ENCODE results near the gene MS4A15. TPM values are rescaled to one million over a fixed set of nuclear protein-coding genes. Genes with fewer than 3 reads are reported as not detected.

The MS4A15 gene
- total and polyA plus RNA-seq, 9 of the 15 experiments (the other 6 are each of a cell fraction or from before 2014, with no cell fraction given) = not detected

DNA sequence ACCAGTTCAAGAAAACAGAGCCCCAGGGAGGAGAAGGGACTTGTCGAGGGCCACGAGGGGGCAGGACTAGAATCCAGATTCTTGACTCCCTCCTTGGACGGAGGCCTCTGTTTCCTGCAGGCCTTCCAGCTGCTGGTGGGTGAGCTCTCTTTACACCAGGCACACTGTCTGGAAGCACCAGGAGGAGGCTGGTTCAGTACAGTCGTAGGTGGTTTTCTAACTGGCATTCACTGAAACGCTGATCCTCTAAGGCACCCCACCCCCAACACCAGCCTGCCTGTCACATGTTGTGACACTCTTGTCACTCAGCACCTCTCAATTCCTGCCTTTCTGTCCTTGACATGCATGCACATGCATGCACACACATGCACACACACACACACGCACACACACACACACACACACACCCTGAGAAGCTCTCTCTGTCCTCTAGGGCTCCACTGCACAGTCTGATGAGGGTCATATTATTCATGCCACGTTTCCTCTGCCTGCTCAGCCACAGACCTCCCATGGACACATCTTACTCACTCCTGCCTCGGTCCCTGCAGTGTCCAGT lies 29.2 kb downstream of the MS4A15 start:
- Histone ChIP-seq H3K4me3 (no peak overlapping the region), H3K9me1 (ENCODE audit: control insufficient read depth, insufficient read depth, low read length) (no peaks in the 10 kb centered on the region), H3K79me2 (ENCODE audit: control insufficient read depth, insufficient read depth, low read length) (no peaks in the 10 kb centered on the region), H3K9me3 (replicated peaks; ENCODE audit: control insufficient read depth, insufficient read depth, low read depth, low read length) (no peaks in the 10 kb centered on the region), H3K4me1 (replicated peaks in 1 of 2; ENCODE audit: control insufficient read depth in 2 of 2, insufficient read depth in 2 of 2, low read length in 2 of 2) (peaks cover 2% of the 10 kb centered on the region in 2 experiments; a peak in 2 of 5 replicates), H3K36me3 (ENCODE audit: control insufficient read depth, insufficient read depth, low read length) (no peaks in the 10 kb centered on the region), H3K4me2 (ENCODE audit: insufficient read depth, low read length) (no peak overlapping the region), H2AFZ (ENCODE audit: low read depth, low read length) (no peak overlapping the region), H4K20me1 (replicated peaks; ENCODE audit: control insufficient read depth, insufficient read depth, low read length) (no peaks in the 10 kb centered on the region), H3K9ac (ENCODE audit: insufficient read depth in 1 of 2, low read depth in 2 of 2, low read length in 2 of 2) (no peak overlapping the region), H3K27ac (ENCODE audit: extremely low read depth, low read depth, low read length) (no peak overlapping the region), H3K27me3 (ENCODE audit: control insufficient read depth in 2 of 2, insufficient read depth in 2 of 2, low read length in 2 of 2) (peaks cover 0 to 20% of the 10 kb centered on the region in 2 experiments; a peak in 2 of 5 replicates)
- no TSS peak for BruUV-seq (replicated peaks)
- CTCF ChIA-PET (ENCODE audit: low intra/inter-chr PET ratio) = no interaction called here
- DNase-seq (ENCODE audit: extremely low read depth in 1 of 4, low spot score in 3 of 4) (peak in 1 of 4 experiments; percentile 14), ATAC-seq (peak; percentile 71), FAIRE-seq (no peak)
- intact Hi-C loops (cut with micrococcal nuclease) (no loop called here), in situ Hi-C loops (cut with MboI) (no loop called here)
- under 1% methylated on average over 7 of the region's 8 CpGs for WGBS (ENCODE audit: insufficient coverage, low coverage, missing lambda C conversion rate)
- TF ChIP-seq ZNF79 (CRISPR knock-in tag; IDR thresholded peaks at IDR 0.05; ENCODE audit: low read depth) (no peak), MEIS2 (IDR thresholded peaks at IDR 0.05; ENCODE audit: partially characterized antibody) (peak; percentile 36), ADNP (tag; IDR thresholded peaks at IDR 0.05) (no peak), CTBP1 (IDR thresholded peaks at IDR 0.05; ENCODE audit: borderline replicate concordance) (no peak), RBM25 (IDR thresholded peaks at IDR 0.05; ENCODE audit: low read depth, low read length, severe bottlenecking) (no peak)
- TF ChIP-seq, protein P1, sequence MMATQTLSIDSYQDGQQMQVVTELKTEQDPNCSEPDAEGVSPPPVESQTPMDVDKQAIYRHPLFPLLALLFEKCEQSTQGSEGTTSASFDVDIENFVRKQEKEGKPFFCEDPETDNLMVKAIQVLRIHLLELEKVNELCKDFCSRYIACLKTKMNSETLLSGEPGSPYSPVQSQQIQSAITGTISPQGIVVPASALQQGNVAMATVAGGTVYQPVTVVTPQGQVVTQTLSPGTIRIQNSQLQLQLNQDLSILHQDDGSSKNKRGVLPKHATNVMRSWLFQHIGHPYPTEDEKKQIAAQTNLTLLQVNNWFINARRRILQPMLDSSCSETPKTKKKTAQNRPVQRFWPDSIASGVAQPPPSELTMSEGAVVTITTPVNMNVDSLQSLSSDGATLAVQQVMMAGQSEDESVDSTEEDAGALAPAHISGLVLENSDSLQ (IDR thresholded peaks at IDR 0.05) = peak; percentile 15; the same call in 1 of the 2 replicates
- TF ChIP-seq, protein P2, sequence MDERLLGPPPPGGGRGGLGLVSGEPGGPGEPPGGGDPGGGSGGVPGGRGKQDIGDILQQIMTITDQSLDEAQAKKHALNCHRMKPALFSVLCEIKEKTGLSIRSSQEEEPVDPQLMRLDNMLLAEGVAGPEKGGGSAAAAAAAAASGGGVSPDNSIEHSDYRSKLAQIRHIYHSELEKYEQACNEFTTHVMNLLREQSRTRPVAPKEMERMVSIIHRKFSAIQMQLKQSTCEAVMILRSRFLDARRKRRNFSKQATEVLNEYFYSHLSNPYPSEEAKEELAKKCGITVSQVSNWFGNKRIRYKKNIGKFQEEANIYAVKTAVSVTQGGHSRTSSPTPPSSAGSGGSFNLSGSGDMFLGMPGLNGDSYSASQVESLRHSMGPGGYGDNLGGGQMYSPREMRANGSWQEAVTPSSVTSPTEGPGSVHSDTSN (CRISPR knock-in tag; IDR thresholded peaks at IDR 0.05; ENCODE audit: low read depth) = no peak
- TF ChIP-seq, protein P2 (tag; conservative IDR thresholded peaks at IDR 0.05; ENCODE audit: low read depth) = 0 out of 2 replicates have a peak, but pooled peaks have one; percentile 21
- TF ChIP-seq, protein P3, sequence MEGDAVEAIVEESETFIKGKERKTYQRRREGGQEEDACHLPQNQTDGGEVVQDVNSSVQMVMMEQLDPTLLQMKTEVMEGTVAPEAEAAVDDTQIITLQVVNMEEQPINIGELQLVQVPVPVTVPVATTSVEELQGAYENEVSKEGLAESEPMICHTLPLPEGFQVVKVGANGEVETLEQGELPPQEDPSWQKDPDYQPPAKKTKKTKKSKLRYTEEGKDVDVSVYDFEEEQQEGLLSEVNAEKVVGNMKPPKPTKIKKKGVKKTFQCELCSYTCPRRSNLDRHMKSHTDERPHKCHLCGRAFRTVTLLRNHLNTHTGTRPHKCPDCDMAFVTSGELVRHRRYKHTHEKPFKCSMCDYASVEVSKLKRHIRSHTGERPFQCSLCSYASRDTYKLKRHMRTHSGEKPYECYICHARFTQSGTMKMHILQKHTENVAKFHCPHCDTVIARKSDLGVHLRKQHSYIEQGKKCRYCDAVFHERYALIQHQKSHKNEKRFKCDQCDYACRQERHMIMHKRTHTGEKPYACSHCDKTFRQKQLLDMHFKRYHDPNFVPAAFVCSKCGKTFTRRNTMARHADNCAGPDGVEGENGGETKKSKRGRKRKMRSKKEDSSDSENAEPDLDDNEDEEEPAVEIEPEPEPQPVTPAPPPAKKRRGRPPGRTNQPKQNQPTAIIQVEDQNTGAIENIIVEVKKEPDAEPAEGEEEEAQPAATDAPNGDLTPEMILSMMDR (IDR thresholded peaks at IDR 0.05 in 2 of 3, conservative IDR thresholded peaks at IDR 0.05 in 1 of 3; ENCODE audit: insufficient read depth in 2 of 3, low read depth in 1 of 3, low read length in 3 of 3) = peak; percentile 19 to 36 (median 20); a peak in 4 of 6 replicates
- POLR2A ChIA-PET = interaction anchor here (0.8 kb wide), 1 partner anchor 21 kb away, joined by 7 read pairs; no protein-coding TSS in a partner anchor

All from K562 (cell line).